ENCODE results near the gene MFSD2A.

The MFSD2A gene

GRCh38 chr1:39987869-39988268 is 32.9 kb downstream of the MFSD2A start:
- no peak overlapping the region for H3K4me3 ChIP-seq (replicated peaks in 1 of 2; ENCODE audit: low read depth in 2 of 2, low read length in 2 of 2)
- TF ChIP-seq CTCF (IDR thresholded peaks at IDR 0.05; ENCODE audit: low read depth, low read length): no peak
- peak in 1 of 2 donors; percentile 34 for DNase-seq (ENCODE audit: low read depth in 2 of 2)

GRCh38 chr1:39988618-39989343 is 33.8 kb downstream of the MFSD2A start:
- peak in 1 of 2 donors; percentile 16 for DNase-seq (ENCODE audit: low read depth in 2 of 2)
- TF ChIP-seq CTCF (IDR thresholded peaks at IDR 0.05; ENCODE audit: low read depth, low read length): no peak

DNA sequence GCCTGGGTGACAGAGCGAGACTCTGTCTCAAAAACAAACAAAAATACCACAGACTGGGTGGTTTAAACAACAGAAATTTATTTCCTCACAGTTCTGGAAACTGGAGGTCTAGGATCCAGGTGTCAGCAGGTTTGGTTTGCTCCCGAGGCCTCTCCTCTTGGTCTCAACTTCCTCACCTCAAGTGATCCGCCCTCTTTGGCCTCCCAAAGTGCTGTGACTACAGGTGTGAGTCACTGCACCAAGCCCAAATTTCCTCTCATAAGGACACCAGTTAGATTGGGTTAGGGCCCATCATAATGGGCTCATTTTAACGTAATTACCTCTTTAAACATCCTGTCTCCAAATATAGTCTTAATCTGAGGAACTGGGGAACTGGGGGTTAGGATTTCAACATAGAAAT is 35.5 kb downstream of the MFSD2A start:
- TF ChIP-seq CTCF (IDR thresholded peaks at IDR 0.05; ENCODE audit: low read depth, low read length): no peak
- no peak overlapping the region for H3K4me3 ChIP-seq (replicated peaks in 1 of 2; ENCODE audit: low read depth in 2 of 2, low read length in 2 of 2)
- no peak for DNase-seq (ENCODE audit: low read depth in 2 of 2)

More at GRCh38 chr1:39988618-39989343, 33.8 kb downstream of the MFSD2A start:
- H3K4me3 ChIP-seq (replicated peaks in 1 of 2; ENCODE audit: low read depth in 2 of 2, low read length in 2 of 2): no peak overlapping the region

DNA sequence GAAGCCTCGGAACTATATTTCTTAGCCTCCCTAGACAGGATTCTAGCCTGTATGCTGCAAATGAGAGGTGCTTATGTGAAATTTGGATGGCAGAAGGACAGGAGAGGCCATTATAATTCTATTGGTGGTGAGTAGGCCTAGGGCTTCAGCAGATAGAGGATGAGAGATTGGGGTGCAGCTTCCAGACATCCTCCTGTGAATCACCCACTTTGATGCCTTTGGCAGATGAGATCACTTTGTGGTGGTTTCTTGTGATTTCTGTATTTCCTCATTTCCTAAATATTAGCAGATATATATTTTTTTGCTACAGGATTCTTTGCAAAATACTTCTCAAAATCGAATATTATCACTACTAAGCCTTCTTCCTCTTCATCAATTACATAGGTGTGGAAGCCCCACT is 37.3 kb downstream of the MFSD2A start:
- no peak for TF ChIP-seq CTCF (IDR thresholded peaks at IDR 0.05; ENCODE audit: low read depth, low read length)
- no peak overlapping the region for H3K4me3 ChIP-seq (replicated peaks in 1 of 2; ENCODE audit: low read depth in 2 of 2, low read length in 2 of 2)
- DNase-seq (ENCODE audit: low read depth in 2 of 2): peak in 1 of 2 donors; percentile 35

DNA sequence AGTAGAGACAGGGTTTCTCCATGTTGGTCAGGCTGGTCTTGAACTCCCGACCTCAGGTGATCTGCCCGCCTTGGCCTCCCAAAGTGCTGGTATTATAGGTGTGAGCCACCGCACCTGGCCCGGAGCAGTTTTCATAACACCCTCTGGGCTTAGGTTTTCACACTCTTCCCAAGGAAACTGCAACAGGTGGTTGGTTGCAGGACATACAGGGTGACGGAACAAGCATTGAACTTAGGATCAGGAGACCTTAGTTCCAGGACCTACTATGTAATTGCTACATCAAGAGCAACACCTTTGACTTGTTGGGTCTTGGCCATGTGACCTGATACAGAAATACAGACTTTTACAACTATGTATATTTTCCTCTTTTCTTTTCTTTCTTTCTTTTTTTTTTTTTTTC is 37.9 kb downstream of the MFSD2A start:
- no peak for DNase-seq (ENCODE audit: low read depth in 2 of 2)
- H3K4me3 ChIP-seq (replicated peaks in 1 of 2; ENCODE audit: low read depth in 2 of 2, low read length in 2 of 2): no peak overlapping the region
- TF ChIP-seq CTCF (IDR thresholded peaks at IDR 0.05; ENCODE audit: low read depth, low read length): no peak

DNA sequence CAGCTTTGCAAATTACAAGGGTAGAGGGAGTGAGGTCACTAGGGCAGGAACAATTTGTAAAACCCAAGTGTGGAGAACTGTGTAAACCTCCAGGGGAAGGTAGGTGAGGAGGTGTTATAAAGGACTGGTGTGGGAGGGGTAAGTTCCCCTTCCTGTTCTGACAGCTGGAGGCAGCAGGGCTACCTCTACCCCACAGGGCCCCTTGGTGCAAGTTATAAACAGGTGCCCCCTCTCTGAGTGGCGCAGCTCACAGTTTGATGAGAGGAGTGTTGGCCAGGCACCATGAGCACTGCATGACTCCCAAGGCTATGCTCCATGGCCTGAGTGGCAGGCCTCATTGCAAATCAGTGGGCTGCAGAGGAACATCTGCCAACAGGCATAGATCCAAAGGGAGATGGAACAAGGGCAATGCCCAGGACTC is 41.0 kb downstream of the MFSD2A start:
- H3K4me3 ChIP-seq (replicated peaks in 1 of 2; ENCODE audit: low read depth in 2 of 2, low read length in 2 of 2): no peak overlapping the region
- DNase-seq (ENCODE audit: low read depth in 2 of 2): no peak
- TF ChIP-seq CTCF (IDR thresholded peaks at IDR 0.05; ENCODE audit: low read depth, low read length): no peak
